Neural crest cell (in vitro differentiated cells): ENCODE results near the gene DDX54. TPM values are rescaled to one million over a fixed set of nuclear protein-coding genes. Genes with fewer than 3 reads are reported as not detected.

ENCODE experiments used
- DNase-seq: peaks from one replicate; pipeline ENCODE4 v3.0.0; 2021; ENCODE audit warnings: low read depth, mixed read lengths, low spot score
- H3K27ac Mint-ChIP-seq: one replicate; pipeline ENCODE4 v1.8.0; 2021; ENCODE audit warnings: mild to moderate bottlenecking, mixed read lengths; ENCODE audit not compliant: unreplicated experiment
- H3K27me3 Mint-ChIP-seq: 2 replicates; pipeline ENCODE4 v1.8.0; 2021; ENCODE audit warnings: low read depth, mild to moderate bottlenecking, mixed read lengths
- H3K36me3 Mint-ChIP-seq: 2 replicates; pipeline ENCODE4 v1.8.0; 2021; ENCODE audit warnings: low read depth, mild to moderate bottlenecking, mixed read lengths
- H3K4me1 Mint-ChIP-seq: 2 replicates; pipeline ENCODE4 v1.8.0; 2021; ENCODE audit warnings: mixed read lengths
- H3K4me3 Mint-ChIP-seq: one replicate; pipeline ENCODE4 v1.8.0; 2021; ENCODE audit warnings: mild to moderate bottlenecking, mixed read lengths
- H3K9me3 Mint-ChIP-seq: 2 replicates; pipeline ENCODE4 v1.8.0; 2021; ENCODE audit warnings: mixed read lengths
- CTCF ChIP-seq: fragments of 200-600 bp; sonication (generic); conservative IDR thresholded peaks from 2 replicates; pipeline ENCODE4 v1.5.0; 2021; ENCODE audit warnings: antibody characterized with exemption, mild to moderate bottlenecking
- total RNA-seq: library from RNA; stranded (reverse); gene quantifications from 2 replicates; pipeline ENCODE4 v1.2.1, GENCODE V29; 2021

DDX54 gene
- total RNA-seq, 1 donor from 2014 or later: 69.7 TPM

- H3K9me3 Mint-ChIP-seq: no peaks in the 10 kb centered on the region
- H3K27me3 Mint-ChIP-seq: peaks cover 3% of the 10 kb centered on the region
- no peak for DNase-seq
- H3K27ac Mint-ChIP-seq: no peak overlapping the region
- peaks cover 13% of the 10 kb centered on the region for H3K4me1 Mint-ChIP-seq
- no peak overlapping the region for H3K4me3 Mint-ChIP-seq
- no peak for TF ChIP-seq CTCF
- peaks cover 2% of the 10 kb centered on the region for H3K36me3 Mint-ChIP-seq
These were observed 21.3 kb downstream of the DDX54 start for GRCh38 chr12:113164014-113164413.

- no peak overlapping the region for H3K27ac Mint-ChIP-seq
- no peaks in the 10 kb centered on the region for H3K9me3 Mint-ChIP-seq
- H3K36me3 Mint-ChIP-seq: peaks cover 2% of the 10 kb centered on the region
These were observed 22.3 kb downstream of the DDX54 start for GRCh38 chr12:113163030-113163360.

GRCh38 chr12:113162102-113163029 is 22.9 kb downstream of the DDX54 start:
- peaks cover 13% of the 10 kb centered on the region for H3K4me1 Mint-ChIP-seq
- H3K27ac Mint-ChIP-seq: no peak overlapping the region
- no peak for TF ChIP-seq CTCF
- H3K36me3 Mint-ChIP-seq: peaks cover 2% of the 10 kb centered on the region
- H3K9me3 Mint-ChIP-seq: no peaks in the 10 kb centered on the region
- no peak for DNase-seq
- H3K27me3 Mint-ChIP-seq: peaks cover 3% of the 10 kb centered on the region
- H3K4me3 Mint-ChIP-seq: no peak overlapping the region

More at GRCh38 chr12:113163030-113163360, 22.3 kb downstream of the DDX54 start:
- no peak for DNase-seq
- Mint-ChIP-seq H3K4me1 (peaks cover 13% of the 10 kb centered on the region), H3K4me3 (no peak overlapping the region), H3K27me3 (peaks cover 3% of the 10 kb centered on the region)
- no peak for TF ChIP-seq CTCF

GRCh38 chr12:113161415-113162016 is 23.8 kb downstream of the DDX54 start:
- Mint-ChIP-seq H3K27me3 (peaks cover 10% of the 10 kb centered on the region), H3K4me1 (peaks cover 13% of the 10 kb centered on the region), H3K4me3 (peak overlapping the region; percentile 36), H3K27ac (no peak overlapping the region), H3K9me3 (no peaks in the 10 kb centered on the region), H3K36me3 (peaks cover 6% of the 10 kb centered on the region)
- no peak for TF ChIP-seq CTCF
- DNase-seq: peak; percentile 40

- Mint-ChIP-seq H3K4me3 (no peak overlapping the region), H3K27me3 (peaks cover 26% of the 10 kb centered on the region), H3K36me3 (peaks cover 6% of the 10 kb centered on the region), H3K9me3 (no peaks in the 10 kb centered on the region), H3K27ac (no peak overlapping the region), H3K4me1 (peaks cover 13% of the 10 kb centered on the region)
- no peak for TF ChIP-seq CTCF
- no peak for DNase-seq
These were observed 25.3 kb downstream of the DDX54 start for GRCh38 chr12:113159937-113160336.
